ENCODE data around the gene TMPRSS11B.

Gene TMPRSS11B

DNA sequence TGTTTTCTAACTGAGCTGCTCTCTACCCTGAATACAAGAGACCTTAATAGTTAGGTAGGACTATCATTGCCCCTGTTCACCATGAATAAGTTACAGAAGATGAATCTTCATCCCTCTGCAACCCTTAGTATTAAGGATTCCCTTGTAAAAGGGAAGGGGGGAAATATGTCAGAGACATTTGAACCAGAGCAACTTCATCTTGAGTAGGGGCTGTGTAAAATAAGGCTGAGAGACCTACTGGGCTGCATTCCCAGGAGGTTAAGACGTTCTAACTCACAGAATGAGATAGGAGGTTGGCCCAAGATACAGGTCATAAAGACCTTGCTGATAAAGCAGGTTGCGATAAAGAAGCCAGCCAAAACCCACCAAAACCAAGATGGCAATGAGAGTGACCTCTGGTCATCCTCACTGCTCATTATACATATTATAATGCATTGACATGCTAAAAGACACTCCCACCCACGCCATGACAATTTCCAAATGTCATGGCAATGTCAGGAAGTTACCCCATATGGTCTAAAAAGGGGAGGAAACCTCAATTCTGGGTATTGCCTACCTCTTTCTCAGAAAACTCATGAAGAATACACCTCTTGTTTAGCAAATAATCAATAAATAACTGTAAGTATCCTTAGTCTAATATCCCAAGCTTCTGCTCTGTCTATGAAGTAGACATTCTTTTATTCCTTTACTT lies 19.5 kb upstream of the TMPRSS11B start:
- DNase-seq (ENCODE audit: low read depth) = no peak
- H3K4me3 ChIP-seq (ENCODE audit: low read depth, low read length) = no peak overlapping the region
- TF ChIP-seq, protein P1, sequence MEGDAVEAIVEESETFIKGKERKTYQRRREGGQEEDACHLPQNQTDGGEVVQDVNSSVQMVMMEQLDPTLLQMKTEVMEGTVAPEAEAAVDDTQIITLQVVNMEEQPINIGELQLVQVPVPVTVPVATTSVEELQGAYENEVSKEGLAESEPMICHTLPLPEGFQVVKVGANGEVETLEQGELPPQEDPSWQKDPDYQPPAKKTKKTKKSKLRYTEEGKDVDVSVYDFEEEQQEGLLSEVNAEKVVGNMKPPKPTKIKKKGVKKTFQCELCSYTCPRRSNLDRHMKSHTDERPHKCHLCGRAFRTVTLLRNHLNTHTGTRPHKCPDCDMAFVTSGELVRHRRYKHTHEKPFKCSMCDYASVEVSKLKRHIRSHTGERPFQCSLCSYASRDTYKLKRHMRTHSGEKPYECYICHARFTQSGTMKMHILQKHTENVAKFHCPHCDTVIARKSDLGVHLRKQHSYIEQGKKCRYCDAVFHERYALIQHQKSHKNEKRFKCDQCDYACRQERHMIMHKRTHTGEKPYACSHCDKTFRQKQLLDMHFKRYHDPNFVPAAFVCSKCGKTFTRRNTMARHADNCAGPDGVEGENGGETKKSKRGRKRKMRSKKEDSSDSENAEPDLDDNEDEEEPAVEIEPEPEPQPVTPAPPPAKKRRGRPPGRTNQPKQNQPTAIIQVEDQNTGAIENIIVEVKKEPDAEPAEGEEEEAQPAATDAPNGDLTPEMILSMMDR (IDR thresholded peaks at IDR 0.05; ENCODE audit: low read depth, low read length, missing control alignments) = no peak
- in situ Hi-C loops (cut with HindIII; ENCODE audit: low sequenced_read_pairs) = no loop called here

DNA sequence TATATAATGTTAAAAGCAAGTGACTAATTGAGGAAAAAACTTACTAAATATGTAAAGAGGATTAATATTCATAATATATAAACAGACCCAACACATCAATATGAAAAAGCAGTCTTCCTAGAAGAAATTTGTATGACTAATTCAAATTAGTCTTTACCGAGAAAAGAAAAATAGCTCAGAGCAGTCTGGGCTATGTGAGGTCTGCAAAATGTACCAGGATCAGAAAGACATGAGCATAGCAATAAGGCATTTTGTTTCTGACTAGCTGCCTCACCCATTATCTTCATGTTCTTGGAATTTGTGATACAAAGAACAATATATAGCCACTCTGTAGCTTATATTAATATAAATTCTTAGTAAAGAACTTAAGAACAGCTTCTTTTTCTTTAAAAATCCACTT lies 13.7 kb upstream of the TMPRSS11B start:
- DNase-seq (ENCODE audit: low read depth) = no peak
- in situ Hi-C loops (cut with HindIII; ENCODE audit: low sequenced_read_pairs) = no loop called here
- TF ChIP-seq, protein P1 (IDR thresholded peaks at IDR 0.05; ENCODE audit: low read depth, low read length, missing control alignments) = no peak
- H3K4me3 ChIP-seq (ENCODE audit: low read depth, low read length) = no peak overlapping the region

DNA sequence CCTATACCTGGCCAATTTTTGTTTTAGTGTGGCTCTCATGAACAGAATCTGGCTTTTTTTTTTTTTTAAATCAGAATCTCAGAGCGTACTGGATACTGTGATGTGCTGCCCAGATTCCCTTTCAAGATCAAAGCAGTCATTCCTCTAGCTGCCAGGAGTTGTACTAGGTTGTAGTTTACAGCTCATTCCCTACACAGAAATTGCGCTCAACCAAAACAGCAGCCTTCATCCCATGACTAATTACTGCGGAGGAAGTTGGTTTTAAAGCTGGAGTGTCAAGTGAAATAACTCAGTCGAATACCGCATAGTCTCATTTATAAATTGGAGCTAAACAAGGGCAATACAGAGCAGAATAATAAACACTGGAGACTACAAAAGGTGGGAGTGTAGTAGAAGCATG lies 12.2 kb upstream of the TMPRSS11B start:
- no peak for DNase-seq (ENCODE audit: low read depth)
- TF ChIP-seq, protein P1 (IDR thresholded peaks at IDR 0.05; ENCODE audit: low read depth, low read length, missing control alignments) = no peak
- H3K4me3 ChIP-seq (ENCODE audit: low read depth, low read length) = no peak overlapping the region
- in situ Hi-C loops (cut with HindIII; ENCODE audit: low sequenced_read_pairs) = no loop called here

DNA sequence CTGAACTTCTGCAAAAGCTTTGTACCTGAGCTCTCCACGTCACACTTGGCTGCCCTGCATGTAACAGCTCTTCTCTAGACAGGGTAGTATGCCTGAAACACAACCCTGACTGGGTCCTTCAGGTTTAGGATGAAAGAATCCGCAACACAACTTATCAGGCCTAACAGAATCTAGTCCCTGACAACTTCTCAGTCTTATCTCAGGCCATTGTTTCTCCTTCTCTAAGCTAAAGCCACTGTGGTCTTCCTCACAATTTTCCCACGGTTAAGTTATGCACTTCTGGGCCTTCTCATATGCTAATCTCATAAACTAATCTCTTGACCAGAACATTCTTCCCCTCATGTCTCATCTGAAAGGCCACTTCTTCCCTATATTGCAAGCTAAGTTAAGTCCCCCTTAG lies 10.8 kb upstream of the TMPRSS11B start:
- no peak for DNase-seq (ENCODE audit: low read depth)
- TF ChIP-seq, protein P1 (IDR thresholded peaks at IDR 0.05; ENCODE audit: low read depth, low read length, missing control alignments) = no peak
- no peak overlapping the region for H3K4me3 ChIP-seq (ENCODE audit: low read depth, low read length)
- in situ Hi-C loops (cut with HindIII; ENCODE audit: low sequenced_read_pairs) = no loop called here

DNA sequence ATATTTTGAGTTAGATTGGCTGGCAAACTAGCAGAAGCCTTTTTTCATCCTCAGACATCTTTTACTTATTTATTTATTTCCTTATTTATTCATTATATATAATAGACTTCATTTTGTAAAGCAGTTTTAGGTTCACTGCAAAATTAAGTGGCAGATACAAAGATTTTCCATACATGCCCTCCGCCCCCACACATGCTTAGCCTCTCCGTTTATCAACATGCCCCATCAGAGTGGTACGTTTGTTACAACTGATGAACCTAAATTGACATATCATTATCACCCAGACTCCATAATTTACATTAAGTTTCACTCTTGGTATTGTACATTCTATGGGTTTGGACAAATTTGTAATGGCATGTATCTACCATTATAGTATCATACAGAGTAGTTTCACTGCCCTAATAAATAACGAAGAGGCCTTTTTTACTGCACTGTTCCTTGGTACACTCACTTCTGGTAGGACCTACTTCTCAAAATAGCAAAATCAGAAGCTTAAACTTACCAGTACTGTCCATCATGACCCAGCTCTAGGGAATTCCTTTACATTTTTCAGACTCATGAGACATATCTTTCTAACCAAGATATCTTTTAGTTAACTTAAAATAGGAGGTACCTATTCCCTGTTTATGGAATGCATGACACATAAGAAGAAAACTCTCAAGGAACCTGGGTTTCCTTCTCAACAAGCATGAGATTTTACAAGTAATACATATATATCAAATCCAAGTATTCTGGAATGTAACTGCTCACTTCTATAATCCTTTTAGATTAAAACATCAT lies 4.8 kb upstream of the TMPRSS11B start:
- no peak for DNase-seq (ENCODE audit: low read depth)
- H3K4me3 ChIP-seq (ENCODE audit: low read depth, low read length) = no peak overlapping the region
- in situ Hi-C loops (cut with HindIII; ENCODE audit: low sequenced_read_pairs) = no loop called here
- TF ChIP-seq, protein P1 (IDR thresholded peaks at IDR 0.05; ENCODE audit: low read depth, low read length, missing control alignments) = no peak

DNA sequence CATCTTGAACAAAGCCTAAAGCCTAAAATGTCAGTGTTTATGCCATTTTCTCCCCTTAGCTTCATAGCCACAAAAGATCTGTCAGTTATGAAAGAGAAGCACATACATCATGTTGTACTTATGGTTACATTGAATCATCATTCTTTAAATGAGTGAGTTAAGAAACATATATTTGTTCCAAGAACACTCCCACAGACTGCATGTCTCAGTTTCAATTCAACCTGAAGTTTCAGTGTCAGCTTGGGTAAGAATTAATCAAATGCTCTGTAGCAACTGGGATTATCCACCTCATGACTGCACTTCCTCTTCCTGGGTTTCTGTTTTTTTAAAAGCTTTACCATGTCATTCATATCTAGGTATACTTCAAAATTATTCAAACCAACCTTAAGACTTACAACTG lies 3.9 kb upstream of the TMPRSS11B start:
- no peak overlapping the region for H3K4me3 ChIP-seq (ENCODE audit: low read depth, low read length)
- TF ChIP-seq, protein P1 (IDR thresholded peaks at IDR 0.05; ENCODE audit: low read depth, low read length, missing control alignments) = no peak
- in situ Hi-C loops (cut with HindIII; ENCODE audit: low sequenced_read_pairs) = no loop called here
- DNase-seq (ENCODE audit: low read depth) = no peak
